Panc1 (cell line): Measurements from ENCODE around the gene YIPF1. TPM values are rescaled to one million over a fixed set of nuclear protein-coding genes. Genes with fewer than 3 reads are reported as not detected.

ENCODE experiments used
- ATAC-seq: fragments of 200-7000 bp; cut with Tn5 transposase; 2 replicates; pipeline ENCODE4 v1.9.1; 2020; ENCODE audit warnings: mild to moderate bottlenecking, moderate library complexity
- BruUV-seq: library from RNA; stranded (reverse); fragments of 400-500 nt; replicated peaks from 2 replicates; lab custom pipeline; 2021; lab: Mats Ljungman, UMichigan
- CTCF ChIA-PET: fragments of 300-600 bp; sonication (Branson Sonifier 250); formaldehyde crosslinking; loops from one replicate; lab custom pipeline; 2022; ENCODE audit warnings: antibody characterized with exemption; lab: Charles Lee
- POLR2A ChIA-PET: fragments of 300-600 bp; sonication (Branson Sonifier 250); formaldehyde crosslinking; loops from one replicate; lab custom pipeline; 2022; ENCODE audit warnings: antibody characterized with exemption; lab: Charles Lee
- DNase-seq: peaks from one replicate; pipeline ENCODE4 v3.0.0-alpha.2; 2010; ENCODE audit warnings: low read depth, low spot score
- H3K27ac ChIP-seq: 2 replicates; pipeline ENCODE4 v1.5.1; 2011; ENCODE audit warnings: mild to moderate bottlenecking, low read length, inconsistent platforms
- H3K27me3 ChIP-seq: fragments of 200-500 bp; sonication (Bioruptor generic); 2 replicates; pipeline ENCODE4 v1.6.0; 2014; ENCODE audit warnings: low read length, inconsistent platforms; ENCODE audit not compliant: control insufficient read depth, insufficient read depth
- H3K36me3 ChIP-seq: fragments of 200-500 bp; sonication (Bioruptor generic); 2 replicates; pipeline ENCODE4 v1.5.1; 2014; ENCODE audit warnings: inconsistent platforms, mild to moderate bottlenecking, low read length, moderate library complexity; ENCODE audit not compliant: control insufficient read depth, insufficient read depth
- H3K4me1 ChIP-seq: 2 replicates; pipeline ENCODE4 v1.5.1; 2011; ENCODE audit warnings: inconsistent platforms, mild to moderate bottlenecking, low read length, moderate library complexity; ENCODE audit not compliant: control insufficient read depth, insufficient read depth
- H3K4me3 ChIP-seq, 2 experiments: 2 replicates each; pipeline ENCODE4 v1.5.1; 2011 to 2012; ENCODE audit warnings: low read depth in 2 of 2, low read length in 2 of 2, mild to moderate bottlenecking in 2 of 2, inconsistent platforms in 1 of 2, moderate library complexity in 1 of 2
- H3K9me3 ChIP-seq: fragments of 200-500 bp; sonication (Bioruptor generic); 2 replicates; pipeline ENCODE4 v1.5.1; 2014; ENCODE audit warnings: low read depth, mild to moderate bottlenecking, inconsistent platforms, low read length, moderate library complexity; ENCODE audit not compliant: control insufficient read depth, insufficient read depth
- POLR2AphosphoS5 ChIP-seq: IDR thresholded peaks from 2 replicates; pipeline ENCODE4 v1.6.1; 2012; ENCODE audit warnings: mild to moderate bottlenecking, low read depth, low read length, moderate library complexity
- REST ChIP-seq, 2 experiments: IDR thresholded peaks; 2 replicates each; pipeline ENCODE4 v1.6.1; 2011 to 2012; ENCODE audit warnings: low read depth in 2 of 2, control low read depth in 1 of 2, low read length in 1 of 2, mild to moderate bottlenecking in 1 of 2, moderate library complexity in 1 of 2; ENCODE audit not compliant: insufficient read depth in 1 of 2
- SIN3A ChIP-seq: IDR thresholded peaks from 2 replicates; pipeline ENCODE4 v1.6.1; 2012; ENCODE audit warnings: low read depth, mild to moderate bottlenecking, low read length, moderate library complexity, borderline replicate concordance; ENCODE audit not compliant: insufficient read depth
- TCF7L2 ChIP-seq: IDR thresholded peaks from 2 replicates; pipeline ENCODE4 v1.6.1; 2011; ENCODE audit warnings: mild to moderate bottlenecking, low read depth, low read length, inconsistent platforms
- in situ Hi-C: cut with HindIII; loops from 2 replicates; pipeline ENCODE4 v1.10.0; 2016; ENCODE audit warnings: low sequenced_read_pairs, low pct_unique_long_range_greater_than_20kb
- intact Hi-C: fragments of 100-400 bp; cut with micrococcal nuclease; formaldehyde crosslinking; loops from one replicate; pipeline ENCODE4 v1.10.0; 2022; ENCODE audit not compliant: unreplicated experiment
- total RNA-seq: library from RNA; stranded (reverse); gene quantifications from one replicate; pipeline ENCODE4 v1.2.1, GENCODE V29; 2021; ENCODE audit not compliant: unreplicated experiment
- TF ChIP-seq, protein P1 (sequence below): fragments of 450-650 bp; IDR thresholded peaks from 2 replicates; pipeline ENCODE4 v1.5.1; 2017; ENCODE audit warnings: mild to moderate bottlenecking

YIPF1 gene
- total RNA-seq, 1 experiment from 2014 or later: 21.4 TPM

DNA sequence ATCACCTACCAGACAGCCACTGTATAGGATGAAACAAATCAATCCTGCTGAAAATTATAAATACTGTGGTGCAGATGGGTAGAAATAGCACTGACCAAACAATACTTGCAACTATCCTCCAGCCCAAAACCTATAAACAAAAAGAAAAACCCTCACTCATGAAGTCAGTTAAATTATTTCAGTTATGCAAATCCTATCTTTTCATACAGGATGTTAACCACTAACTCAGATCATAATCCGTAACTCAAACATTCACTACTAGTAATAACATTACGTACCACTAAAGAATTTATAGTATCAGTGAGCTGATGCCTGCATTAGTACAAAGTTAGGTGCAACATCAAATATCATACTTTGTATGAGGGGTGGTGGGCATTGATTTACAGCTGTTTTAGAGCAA, 54.1 kb downstream of the YIPF1 start:
- Histone ChIP-seq H3K4me1 (peaks cover 16% of the 10 kb centered on the region; the same call in 1 of the 2 replicates), H3K4me3 (no peak overlapping the region; a peak in 1 of 4 replicates), H3K9me3 (no peaks in the 10 kb centered on the region), H3K27me3 (no peaks in the 10 kb centered on the region), H3K36me3 (no peaks in the 10 kb centered on the region; the same call in 1 of the 2 replicates), H3K27ac (peak overlapping the region; percentile 29)
- POLR2A ChIA-PET: interaction anchor here (0.5 kb wide), 1 partner anchor 655 kb away, joined by 10 read pairs; no protein-coding TSS in a partner anchor
- in situ Hi-C loops: no loop called here
- no TSS peak for BruUV-seq
- DNase-seq (no peak), ATAC-seq (no peak)
- intact Hi-C loops: no loop called here
- CTCF ChIA-PET: no interaction called here
- TF ChIP-seq, protein P1, sequence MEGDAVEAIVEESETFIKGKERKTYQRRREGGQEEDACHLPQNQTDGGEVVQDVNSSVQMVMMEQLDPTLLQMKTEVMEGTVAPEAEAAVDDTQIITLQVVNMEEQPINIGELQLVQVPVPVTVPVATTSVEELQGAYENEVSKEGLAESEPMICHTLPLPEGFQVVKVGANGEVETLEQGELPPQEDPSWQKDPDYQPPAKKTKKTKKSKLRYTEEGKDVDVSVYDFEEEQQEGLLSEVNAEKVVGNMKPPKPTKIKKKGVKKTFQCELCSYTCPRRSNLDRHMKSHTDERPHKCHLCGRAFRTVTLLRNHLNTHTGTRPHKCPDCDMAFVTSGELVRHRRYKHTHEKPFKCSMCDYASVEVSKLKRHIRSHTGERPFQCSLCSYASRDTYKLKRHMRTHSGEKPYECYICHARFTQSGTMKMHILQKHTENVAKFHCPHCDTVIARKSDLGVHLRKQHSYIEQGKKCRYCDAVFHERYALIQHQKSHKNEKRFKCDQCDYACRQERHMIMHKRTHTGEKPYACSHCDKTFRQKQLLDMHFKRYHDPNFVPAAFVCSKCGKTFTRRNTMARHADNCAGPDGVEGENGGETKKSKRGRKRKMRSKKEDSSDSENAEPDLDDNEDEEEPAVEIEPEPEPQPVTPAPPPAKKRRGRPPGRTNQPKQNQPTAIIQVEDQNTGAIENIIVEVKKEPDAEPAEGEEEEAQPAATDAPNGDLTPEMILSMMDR: no peak
- TF ChIP-seq TCF7L2 (no peak), POLR2AphosphoS5 (no peak), REST (IDR thresholded peaks at IDR 0.05; ENCODE audit: insufficient read depth in 1 of 2, low read depth in 2 of 2, low read length in 1 of 2) (no peak), SIN3A (no peak)

GRCh38 chr1:53834776-53835175, 54.8 kb downstream of the YIPF1 start:
- ATAC-seq (no peak), DNase-seq (no peak)
- no peaks in the 10 kb centered on the region for H3K9me3 ChIP-seq
- in situ Hi-C loops (no loop called here), intact Hi-C loops (no loop called here)
- H3K36me3 ChIP-seq: no peaks in the 10 kb centered on the region; the same call in 1 of the 2 replicates
- BruUV-seq: no TSS peak
- ChIA-PET CTCF (interaction anchor here (0.6 kb wide), 1 partner anchor 28 kb away, joined by 7 read pairs; no protein-coding TSS in a partner anchor), POLR2A (no interaction called here)
- no peak for TF ChIP-seq TCF7L2
- no peak for TF ChIP-seq REST (IDR thresholded peaks at IDR 0.05; ENCODE audit: insufficient read depth in 1 of 2, low read depth in 2 of 2, low read length in 1 of 2)
- TF ChIP-seq, protein P1: no peak
- no peak for TF ChIP-seq SIN3A
- no peaks in the 10 kb centered on the region for H3K27me3 ChIP-seq
- peak overlapping the region; percentile 29 for H3K27ac ChIP-seq
- H3K4me3 ChIP-seq: no peak overlapping the region
- peaks cover 16% of the 10 kb centered on the region; the same call in 1 of the 2 replicates for H3K4me1 ChIP-seq
